Activated naive CD4-positive, alpha-beta T cell treated with anti-CD3 and anti-CD28 coated beads, Interleukin-2, amount 10 ng/mL, durations not matched to agents 7 days and 5 days (primary cell): ENCODE results near the gene TPCN2.

Source experiments
- CTCF ChIA-PET: fragments of 350-600 bp; sonication (Branson Sonifier 250); formaldehyde crosslinking; loops from one replicate; lab custom pipeline; 2021; ENCODE audit warnings: antibody characterized with exemption; lab: Charles Lee
- DNase-seq: peaks from one replicate; pipeline ENCODE4 v3.0.0-alpha.2; 2020
- H3K27ac Mint-ChIP-seq: one replicate; pipeline ENCODE4 v1.8.0; 2021; ENCODE audit warnings: mild to moderate bottlenecking, moderate library complexity, mixed read lengths
- H3K27me3 Mint-ChIP-seq: one replicate; pipeline ENCODE4 v1.8.0; 2021; ENCODE audit warnings: mild to moderate bottlenecking, mixed read lengths
- H3K36me3 Mint-ChIP-seq: one replicate; pipeline ENCODE4 v1.8.0; 2021; ENCODE audit warnings: mixed read lengths
- H3K4me1 Mint-ChIP-seq: one replicate; pipeline ENCODE4 v1.8.0; 2021; ENCODE audit warnings: mixed read lengths
- H3K4me3 Mint-ChIP-seq: one replicate; pipeline ENCODE4 v1.8.0; 2021; ENCODE audit warnings: mild to moderate bottlenecking, moderate library complexity, mixed read lengths
- H3K9me3 Mint-ChIP-seq: one replicate; pipeline ENCODE4 v1.8.0; 2021; ENCODE audit warnings: mixed read lengths

The TPCN2 gene

DNA sequence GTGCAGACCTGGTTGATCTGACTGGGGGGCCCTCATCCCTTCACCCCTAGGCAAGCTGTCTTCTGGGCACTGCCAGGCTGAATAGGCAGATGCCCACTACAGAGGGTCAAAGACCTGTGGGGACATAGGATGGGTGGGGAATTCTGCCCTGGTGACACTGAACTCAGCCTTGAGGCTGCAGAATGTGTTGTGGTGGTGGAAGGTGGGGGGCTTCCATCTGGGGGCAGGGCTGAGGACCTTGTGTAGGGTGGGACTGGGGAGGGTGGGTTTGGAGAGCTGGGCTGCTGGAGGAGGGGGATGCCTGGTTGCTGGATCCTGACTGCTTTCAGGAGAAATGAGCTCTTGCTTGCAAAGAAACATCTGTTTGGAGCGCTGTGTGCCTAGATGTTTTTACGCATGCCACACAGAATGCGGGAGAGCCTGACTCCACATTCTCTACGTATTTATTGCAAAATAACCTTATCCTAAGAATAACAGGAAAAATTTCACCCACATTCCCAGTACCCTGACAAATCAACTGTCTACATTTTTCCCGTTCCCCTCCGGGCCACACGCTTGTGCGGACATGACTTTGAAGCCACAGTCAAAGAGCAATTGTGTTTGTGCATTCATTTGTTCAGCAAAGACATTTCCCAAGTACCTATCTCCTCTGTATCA lies 125.3 kb downstream of the TPCN2 start:
- H3K4me1 Mint-ChIP-seq: no peaks in the 10 kb centered on the region
- H3K27me3 Mint-ChIP-seq: peaks cover 7% of the 10 kb centered on the region
- no peak overlapping the region for H3K27ac Mint-ChIP-seq
- H3K9me3 Mint-ChIP-seq: peaks cover 2% of the 10 kb centered on the region
- CTCF ChIA-PET: no interaction called here
- no peak overlapping the region for H3K4me3 Mint-ChIP-seq
- H3K36me3 Mint-ChIP-seq: no peaks in the 10 kb centered on the region
- no peak for DNase-seq

DNA sequence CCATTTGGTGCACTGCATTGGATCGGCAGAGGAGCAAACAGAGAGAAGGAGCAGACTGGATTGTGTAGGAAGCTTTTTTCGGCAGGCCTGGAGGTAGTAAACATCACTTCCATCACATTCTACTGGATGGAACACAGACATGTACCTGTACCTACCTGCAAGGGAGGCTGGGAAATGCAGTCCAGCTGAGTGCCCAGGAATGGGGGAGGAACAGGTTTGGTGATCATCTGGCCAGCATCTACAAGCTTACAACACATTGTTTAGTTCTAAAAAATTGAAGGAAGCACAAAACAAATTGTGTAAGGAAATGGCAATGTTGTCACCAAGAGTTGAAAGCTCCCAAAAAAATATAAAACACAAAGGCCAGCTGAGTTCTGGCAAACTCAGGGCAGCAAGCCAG lies 126.1 kb downstream of the TPCN2 start:
- no peak for DNase-seq
- CTCF ChIA-PET: no interaction called here
- H3K4me3 Mint-ChIP-seq: no peak overlapping the region
- H3K27me3 Mint-ChIP-seq: peaks cover 7% of the 10 kb centered on the region
- H3K36me3 Mint-ChIP-seq: no peaks in the 10 kb centered on the region
- no peak overlapping the region for H3K27ac Mint-ChIP-seq
- H3K4me1 Mint-ChIP-seq: no peaks in the 10 kb centered on the region
- H3K9me3 Mint-ChIP-seq: no peaks in the 10 kb centered on the region

DNA sequence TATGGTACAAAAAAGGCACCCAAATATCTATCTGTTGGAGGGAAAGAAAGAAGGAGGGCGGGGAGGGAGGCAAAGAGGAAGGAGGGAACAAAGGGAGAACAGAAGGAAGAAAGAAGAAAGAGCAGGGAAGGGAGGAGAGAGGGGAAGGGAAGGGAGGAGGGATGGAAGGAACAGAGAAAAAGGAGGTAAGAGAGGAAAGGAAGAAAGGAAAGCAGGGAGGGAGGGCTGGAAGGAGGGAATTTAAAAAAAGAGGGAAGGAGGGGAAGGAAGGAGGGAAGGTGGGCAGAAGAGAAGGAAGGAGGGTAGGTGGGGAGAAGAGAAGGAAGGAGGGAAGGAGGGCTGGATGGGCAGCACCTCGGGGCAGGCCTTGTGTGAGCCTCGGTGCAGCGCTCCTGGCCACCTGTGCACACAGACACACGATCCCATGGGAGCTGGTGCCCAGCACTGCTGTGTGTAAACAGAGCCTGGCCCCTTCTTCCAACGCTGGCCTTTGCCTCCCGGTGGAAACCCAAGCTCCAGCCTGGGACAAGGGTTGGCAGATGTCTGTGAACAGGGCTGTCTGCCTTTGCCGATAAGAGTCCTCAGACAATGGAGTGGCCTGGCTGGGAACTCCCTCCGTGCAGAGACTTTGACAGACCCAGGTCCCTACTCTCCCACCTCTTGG lies 130.2 kb downstream of the TPCN2 start:
- Mint-ChIP-seq H3K4me3 (no peak overlapping the region), H3K36me3 (no peaks in the 10 kb centered on the region), H3K9me3 (no peaks in the 10 kb centered on the region), H3K27me3 (peaks cover 7% of the 10 kb centered on the region), H3K4me1 (no peaks in the 10 kb centered on the region), H3K27ac (no peak overlapping the region)
- CTCF ChIA-PET: no interaction called here
- DNase-seq: no peak

DNA sequence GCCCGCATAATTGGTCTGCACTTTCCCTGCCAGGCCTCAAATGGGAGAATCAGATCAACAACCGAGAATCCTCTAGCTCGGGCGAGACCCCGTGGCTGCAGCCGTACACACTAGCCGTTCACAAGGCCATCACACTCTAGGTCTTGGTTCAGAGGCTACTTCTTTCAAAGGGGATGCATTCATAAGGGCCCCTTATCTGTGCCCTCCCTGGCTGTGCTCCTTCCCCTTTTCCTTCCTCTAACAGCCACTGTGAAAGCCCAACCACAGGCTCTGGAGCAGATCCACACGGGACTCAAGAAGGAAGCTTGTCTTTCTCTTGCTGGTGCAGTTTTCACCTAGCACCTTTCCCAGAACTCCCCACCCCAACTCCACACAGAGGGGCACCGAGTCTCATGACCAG lies 131.5 kb downstream of the TPCN2 start:
- Mint-ChIP-seq H3K27me3 (peaks cover 7% of the 10 kb centered on the region), H3K36me3 (no peaks in the 10 kb centered on the region), H3K4me1 (no peaks in the 10 kb centered on the region), H3K27ac (no peak overlapping the region), H3K9me3 (no peaks in the 10 kb centered on the region), H3K4me3 (no peak overlapping the region)
- no peak for DNase-seq
- CTCF ChIA-PET: no interaction called here

DNA sequence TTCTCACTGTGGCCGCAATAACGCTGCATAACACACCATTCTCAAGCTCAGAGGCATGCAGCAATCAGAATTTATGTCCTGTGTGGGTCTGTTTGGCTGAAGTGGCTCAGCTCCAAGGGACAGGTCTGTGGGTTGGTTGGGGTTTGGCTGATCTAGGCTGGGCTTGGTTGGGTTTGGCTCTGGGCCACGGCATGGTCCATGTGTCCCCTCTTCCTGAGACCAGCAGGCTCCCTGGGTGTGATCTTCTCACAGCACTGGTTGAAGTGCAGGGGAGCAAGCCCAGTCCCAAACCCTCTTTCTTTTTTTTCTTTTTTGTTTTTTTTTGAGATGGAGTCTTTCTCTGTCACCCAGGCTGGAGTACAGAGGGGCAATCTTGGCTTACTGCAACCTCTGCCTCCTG lies 132.0 kb downstream of the TPCN2 start:
- Mint-ChIP-seq H3K9me3 (no peaks in the 10 kb centered on the region), H3K4me3 (no peak overlapping the region), H3K4me1 (no peaks in the 10 kb centered on the region), H3K27me3 (peaks cover 7% of the 10 kb centered on the region), H3K36me3 (no peaks in the 10 kb centered on the region), H3K27ac (no peak overlapping the region)
- DNase-seq: no peak
- CTCF ChIA-PET: no interaction called here

DNA sequence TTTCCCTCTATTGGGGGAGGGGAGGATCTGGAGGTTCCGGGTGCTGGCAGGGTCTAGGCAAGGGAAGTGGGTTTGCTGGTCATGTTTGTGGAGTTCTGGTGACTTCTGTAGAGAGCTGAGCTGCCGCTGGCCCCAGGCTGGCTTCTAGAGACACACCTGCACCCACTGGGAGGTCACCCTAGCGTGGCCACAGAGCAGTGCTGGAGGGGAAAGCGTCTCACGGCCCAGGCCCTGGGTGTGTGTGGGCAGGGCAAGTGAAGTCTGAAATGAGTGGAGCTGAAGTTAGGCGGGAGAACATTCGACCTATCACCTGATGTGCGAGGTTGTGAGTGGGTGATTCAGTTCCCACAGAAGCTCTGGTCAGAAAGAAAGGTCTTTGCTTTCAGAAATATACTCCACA lies 134.9 kb downstream of the TPCN2 start:
- CTCF ChIA-PET: no interaction called here
- Mint-ChIP-seq H3K4me1 (no peaks in the 10 kb centered on the region), H3K9me3 (no peaks in the 10 kb centered on the region), H3K36me3 (no peaks in the 10 kb centered on the region), H3K4me3 (no peak overlapping the region), H3K27ac (no peak overlapping the region), H3K27me3 (peaks cover 7% of the 10 kb centered on the region)
- no peak for DNase-seq
